Stimulated activated CD4-positive, alpha-beta T cell treated with anti-CD3 and anti-CD28 coated beads, Interleukin-4, amount 100 ng/mL, for 4 hours (primary cell): ENCODE measurements around the gene MARVELD3.
"Not testable (repeated sequence)": the region's sequence is repeated elsewhere in the genome, so short reads cannot be mapped to it uniquely, and the experiment has no call there.

Experiments
- DNase-seq, 2 experiments: peaks; one replicate each; pipeline ENCODE4 v3.0.0-alpha.2; 2020

MARVELD3 gene

DNA sequence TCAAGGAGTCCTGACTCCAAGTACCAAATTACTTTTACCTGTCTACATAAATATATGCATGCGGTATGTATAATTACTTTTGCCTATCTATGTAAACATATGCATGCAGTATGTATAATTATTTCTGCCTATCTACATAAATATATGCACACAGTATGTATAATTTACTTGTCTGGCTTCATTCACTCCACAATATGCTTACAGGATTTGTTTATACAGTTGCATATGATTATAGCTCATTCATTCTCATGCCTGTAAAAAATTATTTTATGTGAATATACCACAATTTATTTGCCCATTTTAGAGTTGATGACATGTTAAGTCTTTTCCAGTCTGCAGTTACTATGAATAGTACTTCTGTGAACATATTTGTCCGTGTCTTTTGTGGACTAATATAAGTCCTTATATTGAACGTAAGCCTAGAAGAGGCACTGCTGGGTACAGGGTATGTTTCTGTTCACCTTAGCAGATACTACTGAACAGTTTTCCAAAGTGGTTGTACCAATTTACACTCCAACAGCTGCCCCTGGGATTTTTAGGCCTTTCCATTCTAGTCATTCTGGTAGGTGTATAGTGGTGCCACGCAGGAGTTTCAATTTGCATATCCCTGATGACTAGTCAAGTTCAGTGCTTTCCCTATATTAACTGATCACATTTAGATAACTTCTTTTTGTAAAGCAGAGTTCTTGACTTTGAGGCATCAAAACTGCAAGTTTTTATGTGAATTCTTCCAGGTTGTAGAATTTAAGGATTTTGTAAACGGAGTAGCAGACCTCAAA is 47.0 kb downstream of the MARVELD3 start:
- DNase-seq: no peak

DNA sequence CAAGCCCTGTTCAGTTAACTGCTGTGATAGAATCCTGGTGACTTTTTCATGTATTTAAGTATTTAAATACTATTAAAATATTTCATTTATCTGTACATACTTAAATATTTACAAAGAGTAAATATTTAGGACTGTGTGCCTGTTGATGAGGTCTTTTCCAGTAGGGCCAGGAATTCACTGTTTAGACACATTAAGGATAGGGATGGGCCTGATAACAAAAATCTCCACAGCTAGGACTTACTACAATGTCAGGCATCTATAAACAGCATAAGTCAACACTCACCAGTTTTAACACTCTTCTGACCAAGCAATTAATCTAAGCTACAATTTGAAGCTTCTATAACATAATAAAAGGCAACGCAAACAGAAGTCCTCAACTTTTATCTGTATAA is 47.6 kb downstream of the MARVELD3 start:
- DNase-seq: no peak

DNA sequence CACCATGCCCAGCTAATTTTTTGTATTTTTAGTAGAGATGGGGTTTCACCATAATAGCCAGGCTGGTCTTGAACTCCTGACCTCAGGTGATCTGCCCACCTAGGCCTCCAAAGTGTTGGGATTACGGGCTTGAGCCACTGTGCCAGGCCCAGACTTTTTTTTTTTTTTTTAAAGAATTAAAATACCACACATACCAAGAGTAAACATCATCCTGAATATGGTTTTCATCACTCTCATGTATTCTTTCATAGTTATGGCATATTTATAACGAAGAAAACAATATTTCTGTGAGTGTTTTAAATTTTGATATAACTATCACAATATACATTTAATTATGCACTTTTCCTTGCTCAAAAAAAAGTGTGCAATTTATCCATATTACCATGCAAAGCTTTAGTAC is 48.2 kb downstream of the MARVELD3 start:
- no peak for DNase-seq

DNA sequence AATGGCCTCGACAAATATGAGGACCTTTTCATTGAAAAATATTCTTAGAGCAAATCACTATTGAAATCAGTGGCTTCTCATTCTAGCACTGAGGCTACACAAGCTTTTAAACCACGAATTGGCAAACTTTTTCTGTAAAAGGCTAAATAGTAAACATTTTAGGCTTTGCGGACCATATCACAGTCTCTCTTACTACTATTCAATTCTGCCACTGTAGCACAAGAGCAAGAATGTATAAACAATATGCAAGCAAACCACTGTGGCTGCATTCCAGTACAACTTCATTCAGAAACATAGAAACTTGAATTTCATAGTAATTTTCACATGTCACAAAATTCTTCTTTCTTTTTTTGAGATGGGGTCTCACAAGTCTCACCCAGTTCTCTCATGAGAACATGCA is 49.4 kb downstream of the MARVELD3 start:
- DNase-seq: no peak

DNA sequence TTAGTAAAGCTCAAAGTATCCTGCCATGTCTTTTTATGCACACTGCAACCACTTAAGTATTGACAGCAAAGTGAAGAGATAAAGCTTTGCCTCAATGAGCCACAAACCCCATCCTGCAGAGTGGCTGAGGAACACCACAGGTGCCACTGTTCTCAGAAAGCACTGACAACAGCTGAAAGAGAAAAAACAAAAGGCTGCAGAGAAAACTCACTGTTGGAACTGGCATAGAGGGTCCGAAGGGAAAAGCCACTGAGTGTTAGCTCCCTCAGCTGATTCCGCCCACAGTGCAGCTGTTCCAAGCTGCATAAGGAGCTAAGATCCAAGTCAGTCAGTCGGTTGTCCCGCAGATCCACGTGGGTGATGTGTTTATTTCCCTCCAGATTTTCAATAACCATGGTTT is 50.3 kb downstream of the MARVELD3 start:
- no peak for DNase-seq

DNA sequence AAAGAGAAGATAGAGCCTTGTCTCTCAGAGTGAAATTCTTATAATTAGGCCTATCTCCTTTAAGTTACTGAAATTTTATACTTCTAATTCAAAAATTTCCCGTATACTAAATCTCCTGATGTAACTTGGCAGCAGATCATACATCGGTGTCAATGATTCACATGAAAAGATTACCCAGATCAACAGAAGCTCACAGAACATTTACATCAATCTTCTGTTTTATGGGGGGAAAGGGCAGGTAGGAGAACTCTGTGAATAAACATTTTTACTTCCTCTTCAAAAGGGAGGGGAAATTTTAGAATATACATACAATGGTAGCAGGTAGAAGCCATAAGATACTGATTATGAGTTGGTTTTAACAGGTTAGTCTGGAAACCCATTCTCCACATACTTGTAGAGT is 55.4 kb downstream of the MARVELD3 start:
- DNase-seq: no peak

DNA sequence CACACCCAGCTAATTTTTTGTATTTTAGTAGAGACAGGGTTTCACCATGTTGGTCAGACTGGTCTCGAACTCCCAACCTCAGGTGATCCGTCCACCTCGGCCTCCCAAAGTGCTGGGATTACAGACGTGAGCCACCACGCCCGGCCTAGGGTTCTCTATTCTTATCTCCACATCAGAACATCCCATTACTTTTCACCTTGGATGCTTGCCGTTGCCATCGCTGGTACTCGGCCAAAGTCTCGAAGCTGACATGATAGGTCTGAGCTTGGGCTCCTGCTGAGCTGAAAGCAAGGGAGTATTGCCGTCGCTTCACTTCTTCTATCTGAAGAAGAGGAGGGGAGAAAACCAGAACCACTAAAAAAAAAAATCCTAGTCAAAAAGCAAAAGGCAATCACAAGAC is 58.3 kb downstream of the MARVELD3 start:
- not testable (repeated sequence) for DNase-seq
